Measurements from ENCODE around the gene WNT1.

The WNT1 gene

GRCh38 chr12:49028666-49029275, 50.6 kb downstream of the WNT1 start:
- no peak for DNase-seq (ENCODE audit: low read depth in 2 of 2)

- DNase-seq (ENCODE audit: low read depth in 2 of 2) = no peak
Measured at GRCh38 chr12:49030119-49030518, 52.0 kb downstream of the WNT1 start.

GRCh38 chr12:49030714-49031572, 52.8 kb downstream of the WNT1 start:
- DNase-seq (ENCODE audit: low read depth in 2 of 2) = no peak

- no peak for DNase-seq (ENCODE audit: low read depth in 2 of 2)
Measured at GRCh38 chr12:49031573-49032161, 53.5 kb downstream of the WNT1 start.
